Loucy (cell line): ENCODE measurements around the gene SRRM4.

ENCODE experiments used
- H2AFZ ChIP-seq: fragments of 200-600 bp; sonication (generic); 2 replicates; pipeline ENCODE4 v1.6.0; 2016; ENCODE audit warnings: antibody characterized with exemption, mild to moderate bottlenecking, low read length, moderate library complexity
- H3F3A ChIP-seq: fragments of 200-600 bp; 2 replicates; pipeline ENCODE4 v1.6.0; 2016; ENCODE audit warnings: antibody characterized with exemption, low read depth, mild to moderate bottlenecking
- H3K27me3 ChIP-seq: fragments of 200-600 bp; sonication (generic); 2 replicates; pipeline ENCODE4 v1.6.1; 2014; ENCODE audit warnings: low read length, mild to moderate bottlenecking; ENCODE audit not compliant: insufficient read depth, poor library complexity, severe bottlenecking
- H3K36me3 ChIP-seq: fragments of 200-600 bp; sonication (generic); 2 replicates; pipeline ENCODE4 v1.6.1; 2016; ENCODE audit warnings: low read length; ENCODE audit not compliant: insufficient read depth
- H3K4me1 ChIP-seq: fragments of 200-600 bp; sonication (generic); 2 replicates; pipeline ENCODE4 v1.5.1; 2014; ENCODE audit warnings: low read length, mild to moderate bottlenecking; ENCODE audit not compliant: insufficient read depth, poor library complexity, severe bottlenecking
- H3K4me2 ChIP-seq: fragments of 200-600 bp; sonication (generic); 2 replicates; pipeline ENCODE4 v1.6.0; 2014; ENCODE audit warnings: antibody characterized with exemption, low read length, low read depth, mild to moderate bottlenecking; ENCODE audit not compliant: poor library complexity, severe bottlenecking
- H3K4me3 ChIP-seq: fragments of 200-600 bp; sonication (generic); 2 replicates; pipeline ENCODE4 v1.5.1; 2014; ENCODE audit warnings: low read length, mild to moderate bottlenecking, mixed read lengths; ENCODE audit not compliant: poor library complexity, severe bottlenecking
- H3K79me2 ChIP-seq: fragments of 200-600 bp; sonication (generic); 2 replicates; pipeline ENCODE4 v1.6.1; 2014; ENCODE audit warnings: low read length; ENCODE audit not compliant: insufficient read depth
- H3K9ac ChIP-seq: fragments of 200-600 bp; sonication (generic); 2 replicates; pipeline ENCODE4 v1.6.0; 2014; ENCODE audit warnings: mild to moderate bottlenecking, low read depth, low read length, moderate library complexity; ENCODE audit not compliant: poor library complexity, severe bottlenecking
- H3K9me2 ChIP-seq: fragments of 200-600 bp; sonication (generic); replicated peaks from 2 replicates; pipeline ENCODE4 v1.6.1; 2016; ENCODE audit warnings: low read depth, low read length, mixed read lengths
- H3K9me3 ChIP-seq: fragments of 200-600 bp; sonication (generic); 2 replicates; pipeline ENCODE4 v1.6.1; 2014; ENCODE audit warnings: mild to moderate bottlenecking, antibody characterized with exemption, low read length, low read depth; ENCODE audit not compliant: insufficient read depth
- H4K20me1 ChIP-seq: fragments of 200-600 bp; sonication (generic); 2 replicates; pipeline ENCODE4 v1.6.0; 2014; ENCODE audit warnings: antibody characterized with exemption, low read length, mild to moderate bottlenecking; ENCODE audit not compliant: insufficient read depth, poor library complexity, severe bottlenecking
- CTCF ChIP-seq: fragments of 200-600 bp; sonication (generic); conservative IDR thresholded peaks from 2 replicates; pipeline ENCODE4 v1.5.1; 2014; ENCODE audit warnings: mild to moderate bottlenecking, antibody characterized with exemption, low read length
- EZH2phosphoT487 ChIP-seq: fragments of 200-600 bp; IDR thresholded peaks from 2 replicates; pipeline ENCODE4 v1.6.1; 2018; ENCODE audit warnings: antibody characterized with exemption, mild to moderate bottlenecking, moderate library complexity, borderline replicate concordance

SRRM4 gene

GRCh38 chr12:119090276-119090675, 108.9 kb downstream of the SRRM4 start:
- Histone ChIP-seq H2AFZ (no peak overlapping the region), H3K4me1 (no peaks in the 10 kb centered on the region), H4K20me1 (no peaks in the 10 kb centered on the region), H3K4me2 (no peak overlapping the region), H3K27me3 (no peaks in the 10 kb centered on the region), H3K4me3 (no peak overlapping the region), H3K9me3 (no peaks in the 10 kb centered on the region), H3K9me2 (no peaks in the 10 kb centered on the region), H3F3A (no peaks in the 10 kb centered on the region), H3K79me2 (no peaks in the 10 kb centered on the region), H3K9ac (no peak overlapping the region), H3K36me3 (no peaks in the 10 kb centered on the region)
- no peak for TF ChIP-seq EZH2phosphoT487

DNA sequence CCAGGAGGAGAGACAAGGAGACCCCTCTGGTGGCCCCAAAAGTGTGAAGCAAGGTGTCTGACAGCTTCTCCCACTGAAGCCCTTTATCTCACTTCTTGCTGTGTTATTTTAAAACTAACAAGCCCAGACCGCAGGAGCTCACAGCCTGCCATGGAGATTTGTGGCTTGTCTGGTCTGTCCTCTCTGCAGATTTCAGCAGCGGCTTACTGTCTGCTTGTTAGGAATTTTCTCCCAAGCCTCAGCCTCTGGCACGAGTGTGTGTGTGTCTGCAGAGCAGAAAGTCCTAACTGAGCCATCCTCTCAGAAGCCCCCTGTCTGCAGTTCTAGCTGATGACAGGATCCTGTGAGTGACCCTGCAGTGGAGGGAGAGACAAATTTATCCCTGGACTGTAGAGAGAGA, 109.5 kb downstream of the SRRM4 start:
- Histone ChIP-seq H3K27me3 (no peaks in the 10 kb centered on the region), H3K79me2 (no peaks in the 10 kb centered on the region), H2AFZ (no peak overlapping the region), H3K4me3 (no peak overlapping the region), H3K4me2 (no peak overlapping the region), H3K9me3 (no peaks in the 10 kb centered on the region), H3K9me2 (no peaks in the 10 kb centered on the region), H3K4me1 (no peaks in the 10 kb centered on the region), H4K20me1 (no peaks in the 10 kb centered on the region), H3K9ac (no peak overlapping the region), H3K36me3 (no peaks in the 10 kb centered on the region), H3F3A (no peaks in the 10 kb centered on the region)
- TF ChIP-seq EZH2phosphoT487, result no peak
- TF ChIP-seq CTCF, result no peak

DNA sequence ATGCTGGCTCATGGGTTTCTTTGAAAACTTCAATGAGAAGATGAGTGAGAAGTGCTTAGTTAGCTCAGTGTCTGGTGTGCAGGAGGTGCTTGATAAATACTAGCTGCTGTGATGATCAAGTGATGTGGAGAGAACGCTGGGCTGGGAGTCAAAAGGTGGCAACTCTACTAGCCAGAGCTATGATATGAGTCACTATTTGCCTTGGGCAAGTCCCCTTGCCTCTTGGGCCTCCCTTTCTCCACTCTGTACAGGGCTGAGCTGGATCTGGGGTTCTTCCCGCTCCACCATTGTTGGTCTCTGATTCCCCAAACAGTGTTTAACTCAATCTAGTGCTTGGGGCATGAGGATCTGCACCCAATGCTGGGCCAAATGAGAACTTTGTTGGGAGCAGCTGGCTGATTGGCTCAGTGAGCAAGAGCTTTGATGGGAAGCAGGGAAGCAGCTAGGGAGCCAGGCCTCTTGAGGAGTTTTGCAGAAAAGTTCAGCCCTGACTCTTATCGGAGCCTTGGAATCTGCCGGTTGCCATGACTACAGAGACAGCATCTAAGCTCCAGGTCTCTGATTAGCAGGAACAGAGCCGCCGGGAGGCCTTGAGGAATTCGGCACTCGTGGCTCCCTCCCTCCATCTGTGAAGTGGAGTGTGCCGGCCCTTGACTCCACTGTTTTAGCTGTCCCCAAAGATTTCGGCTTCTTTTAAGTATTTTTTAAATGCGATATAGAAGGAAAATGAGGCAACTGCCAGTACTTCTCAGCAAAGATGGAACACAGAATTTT, 115.3 kb downstream of the SRRM4 start:
- Histone ChIP-seq H3K9me3 (0 out of 2 replicates have a peak, but pooled peaks cover 2% of the 10 kb centered on the region), H3K79me2 (no peaks in the 10 kb centered on the region), H3K36me3 (no peaks in the 10 kb centered on the region), H3K4me3 (no peak overlapping the region), H4K20me1 (no peaks in the 10 kb centered on the region), H3F3A (no peaks in the 10 kb centered on the region), H3K9me2 (no peaks in the 10 kb centered on the region), H3K9ac (no peak overlapping the region), H2AFZ (no peak overlapping the region), H3K4me1 (no peaks in the 10 kb centered on the region), H3K27me3 (no peaks in the 10 kb centered on the region), H3K4me2 (no peak overlapping the region)
- TF ChIP-seq CTCF (no peak), EZH2phosphoT487 (no peak)

DNA sequence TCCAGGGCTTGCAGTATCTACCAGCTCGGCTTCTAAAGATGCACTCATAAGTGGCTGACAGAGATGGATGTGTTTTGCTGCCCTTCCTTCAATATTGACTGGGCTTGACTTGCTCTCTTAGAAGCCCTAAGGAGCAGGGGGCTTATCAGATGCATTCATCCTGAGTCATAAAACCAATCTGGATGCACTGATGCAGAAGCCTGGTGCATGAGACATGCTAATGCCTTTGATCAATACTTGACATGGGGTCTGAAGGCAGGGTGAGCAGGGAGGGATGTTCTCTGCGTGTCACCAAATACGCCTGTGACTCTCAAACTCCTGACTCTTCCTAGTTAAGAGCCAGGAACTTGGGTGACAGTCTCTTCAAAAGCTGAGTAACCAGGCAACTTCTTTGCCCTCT, 119.6 kb downstream of the SRRM4 start:
- H3K36me3 ChIP-seq, result no peaks in the 10 kb centered on the region
- no peak overlapping the region for H2AFZ ChIP-seq
- no peaks in the 10 kb centered on the region for H3K4me1 ChIP-seq
- H3K79me2 ChIP-seq, result no peaks in the 10 kb centered on the region
- H3K4me2 ChIP-seq, result no peak overlapping the region
- 0 out of 2 replicates have a peak, but pooled peaks cover 2% of the 10 kb centered on the region for H3K9me3 ChIP-seq
- no peak overlapping the region for H3K9ac ChIP-seq
- H3K9me2 ChIP-seq, result no peaks in the 10 kb centered on the region
- no peak for TF ChIP-seq EZH2phosphoT487
- TF ChIP-seq CTCF, result no peak
- H3K27me3 ChIP-seq, result no peaks in the 10 kb centered on the region
- no peak overlapping the region for H3K4me3 ChIP-seq
- no peaks in the 10 kb centered on the region for H4K20me1 ChIP-seq
- H3F3A ChIP-seq, result no peaks in the 10 kb centered on the region
